NCI-H526 treated with DMSO at 0.1 percent for 48 hours (cell line): ENCODE results near the gene ROBO3.

Experiments
- DNase-seq: peaks from one replicate; lab custom pipeline; 2025; lab: John Stamatoyannopoulos, UW

The ROBO3 gene

GRCh38 chr11:124892146-124892545 lies 26.9 kb downstream of the ROBO3 start:
- DNase-seq: no peak

DNA sequence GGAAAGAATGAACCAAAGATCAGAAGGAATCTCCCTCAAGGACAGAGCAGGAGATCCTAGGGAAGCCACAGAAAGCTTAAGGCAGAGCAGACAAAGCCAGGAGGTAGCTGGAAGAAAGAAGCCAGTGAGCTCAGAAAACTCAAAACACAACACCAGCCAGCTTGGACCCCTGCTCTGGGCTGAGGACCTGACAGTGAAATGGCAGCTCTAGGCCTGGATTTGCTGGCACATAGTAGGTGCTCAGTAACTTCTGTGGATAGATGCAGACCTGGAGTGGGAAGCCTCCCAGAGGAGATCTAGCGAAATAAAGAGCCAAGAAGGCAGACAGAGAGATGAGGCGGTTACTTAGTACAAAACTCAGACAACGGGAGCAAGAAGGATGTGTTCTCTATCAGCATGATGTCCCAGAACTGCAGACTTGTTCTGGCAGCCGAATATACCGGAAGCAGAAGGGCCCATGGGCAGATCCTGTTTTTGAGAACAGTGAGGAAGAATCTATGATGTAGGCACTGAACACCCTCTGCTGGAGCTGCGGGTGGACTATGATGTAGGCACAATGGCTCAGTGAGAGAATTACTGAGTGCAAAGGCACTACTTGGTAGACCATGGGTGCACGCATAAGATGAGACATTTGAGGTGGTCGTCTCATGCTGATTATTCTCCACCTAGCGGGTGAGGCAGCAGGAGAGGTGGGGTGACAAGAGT lies 27.7 kb downstream of the ROBO3 start:
- DNase-seq: no peak

GRCh38 chr11:124893781-124894401 lies 28.7 kb downstream of the ROBO3 start:
- no peak for DNase-seq

GRCh38 chr11:124894606-124895430 lies 29.6 kb downstream of the ROBO3 start:
- no peak for DNase-seq

DNA sequence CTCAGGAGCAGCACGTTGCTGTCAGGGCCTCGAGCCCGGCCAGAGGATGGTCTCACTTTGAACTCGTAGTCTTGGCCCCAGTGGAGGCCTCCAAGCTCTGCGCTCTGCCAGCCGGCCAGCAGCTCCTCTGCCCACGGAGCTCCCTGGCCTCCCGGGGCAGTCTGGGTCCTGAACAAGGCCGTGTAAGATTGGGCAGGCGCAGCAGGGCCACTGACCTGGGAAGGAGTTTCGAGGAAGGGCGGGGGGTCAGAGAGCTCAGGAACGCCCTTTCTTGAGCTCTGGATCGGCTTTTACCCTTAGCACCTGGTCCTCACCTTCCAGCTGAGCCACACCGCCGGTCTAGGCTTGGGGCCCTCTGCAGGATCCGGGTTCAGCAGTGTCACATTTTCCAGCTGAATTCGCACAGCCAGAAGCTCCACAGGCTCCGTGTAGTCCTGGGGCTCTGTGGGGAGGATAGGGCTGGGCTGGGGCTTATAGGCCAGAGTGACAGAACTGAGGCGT lies 30.3 kb downstream of the ROBO3 start:
- no peak for DNase-seq

GRCh38 chr11:124896071-124896750 lies 31.0 kb downstream of the ROBO3 start:
- DNase-seq: no peak

DNA sequence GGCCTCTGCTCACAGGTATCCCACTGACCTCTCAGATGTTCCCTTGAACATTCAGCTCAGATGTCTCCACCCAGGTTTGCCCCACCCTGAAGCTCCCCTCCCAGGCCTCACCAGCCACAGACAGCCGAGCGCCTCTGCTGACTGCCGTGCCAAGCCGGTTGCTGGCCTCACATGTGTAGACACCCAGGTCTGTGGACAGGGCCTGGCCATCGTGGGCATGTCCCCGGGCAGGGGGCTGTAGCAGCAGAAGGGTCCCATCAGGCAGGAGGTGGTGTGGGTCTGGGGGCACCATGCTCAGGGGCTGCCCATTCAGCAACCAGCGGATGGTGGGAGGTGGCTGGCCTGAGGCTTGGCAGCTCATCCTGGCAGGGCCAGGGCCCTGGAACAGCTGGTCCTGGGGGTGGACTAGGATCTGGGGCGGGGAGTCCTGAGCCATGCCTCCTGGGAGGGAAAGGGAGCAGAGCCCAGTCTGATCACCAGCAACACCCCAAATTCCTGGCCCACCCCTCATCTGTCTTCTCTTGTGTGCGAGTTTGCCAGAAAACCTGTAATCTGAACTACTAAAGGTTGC lies 31.7 kb downstream of the ROBO3 start:
- no peak for DNase-seq

DNA sequence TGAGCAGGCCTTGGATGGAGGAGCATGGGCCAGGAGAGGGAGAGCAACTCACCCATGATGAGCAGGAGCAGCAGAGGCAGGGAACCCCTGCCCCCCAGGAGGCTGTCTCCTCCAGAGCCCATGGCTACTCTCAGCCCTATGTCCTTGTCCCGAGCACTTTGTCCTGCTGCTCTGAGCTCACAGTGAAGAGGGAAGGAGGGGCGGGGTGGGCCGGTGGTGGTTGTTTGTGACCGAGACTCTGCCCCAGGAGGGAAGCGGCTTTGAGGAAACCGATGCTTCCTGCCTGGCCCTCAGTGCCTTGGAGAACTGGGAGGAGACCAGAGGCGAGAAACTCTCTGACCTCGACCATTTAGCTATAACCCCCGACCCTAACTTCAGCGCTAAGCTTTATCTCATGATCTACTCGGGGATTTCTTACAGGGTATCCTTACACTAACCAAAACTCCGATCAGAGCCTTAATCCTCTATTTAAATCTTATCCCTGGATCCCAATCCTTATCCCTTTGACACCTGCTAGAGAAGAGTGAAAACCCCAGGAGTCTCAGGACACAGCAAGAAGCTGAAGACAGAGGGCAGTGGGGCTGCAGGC lies 32.5 kb downstream of the ROBO3 start, which contains the start of gene ROBO4:
TSS of gene ROBO4 (minus strand) at position 192 of the 589 bp plus-strand sequence. CDS start at position 122, 70 bp downstream.
- DNase-seq: no peak

GRCh38 chr11:124898263-124898680 lies 33.0 kb downstream of the ROBO3 start:
- no peak for DNase-seq

DNA sequence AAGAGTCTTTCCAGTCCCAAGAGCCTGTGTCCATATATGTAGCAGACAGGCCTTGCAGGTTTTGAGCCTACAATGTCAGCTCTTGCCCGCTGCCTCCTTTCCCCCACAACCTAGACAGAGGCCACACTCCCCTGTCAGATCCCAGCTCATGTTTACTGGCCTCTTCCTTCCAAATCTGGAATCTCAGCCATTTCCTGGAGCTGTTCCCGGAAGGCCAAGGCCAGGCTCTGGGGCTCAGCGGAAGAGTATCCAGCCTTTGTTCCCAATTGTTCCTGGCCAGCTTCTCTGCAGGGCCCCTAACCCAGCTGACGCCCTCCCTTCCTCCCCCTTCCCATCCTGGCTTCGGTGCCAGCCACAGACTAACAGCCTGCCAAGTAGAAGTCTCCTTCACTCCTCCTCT lies 33.5 kb downstream of the ROBO3 start:
- no peak for DNase-seq

GRCh38 chr11:124899383-124900145 lies 34.3 kb downstream of the ROBO3 start:
- no peak for DNase-seq

DNA sequence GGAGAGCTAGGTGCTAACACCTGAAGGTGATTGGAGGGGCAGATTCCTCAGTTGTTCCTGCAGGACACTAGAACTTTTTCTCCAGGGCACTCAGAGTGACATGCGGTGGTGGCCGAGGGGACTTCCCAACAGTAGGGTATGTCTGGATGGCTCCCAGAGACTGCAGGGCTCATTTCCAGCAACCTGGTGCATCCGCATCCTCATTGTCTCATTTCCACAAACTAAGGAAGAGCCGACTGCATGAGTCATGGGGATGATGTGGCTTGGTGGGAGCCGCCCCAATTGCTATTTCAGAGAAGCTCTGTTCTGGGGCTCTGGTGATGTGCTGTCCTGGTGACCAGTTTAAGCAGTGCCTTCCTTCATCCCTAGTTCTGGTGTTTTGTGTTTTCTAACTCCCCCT lies 35.2 kb downstream of the ROBO3 start:
- DNase-seq: no peak

DNA sequence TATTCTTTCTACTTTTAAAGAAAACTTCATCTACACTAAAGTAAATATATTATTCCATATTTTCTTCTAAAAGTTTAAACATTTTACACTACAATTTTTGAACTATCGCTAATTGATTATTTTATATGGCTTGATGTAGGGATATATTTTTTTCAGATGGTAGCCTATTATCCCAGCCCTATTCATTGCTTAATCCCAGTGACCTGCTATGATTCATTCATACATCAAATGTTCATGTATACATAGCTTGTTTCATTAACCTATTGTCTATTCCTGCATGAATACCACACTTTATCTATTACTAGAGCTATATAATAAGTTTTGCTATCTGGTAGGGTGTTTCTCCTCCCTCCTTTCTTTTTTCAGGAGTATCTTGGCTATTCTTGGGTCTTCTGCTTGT lies 37.4 kb downstream of the ROBO3 start:
- no peak for DNase-seq

DNA sequence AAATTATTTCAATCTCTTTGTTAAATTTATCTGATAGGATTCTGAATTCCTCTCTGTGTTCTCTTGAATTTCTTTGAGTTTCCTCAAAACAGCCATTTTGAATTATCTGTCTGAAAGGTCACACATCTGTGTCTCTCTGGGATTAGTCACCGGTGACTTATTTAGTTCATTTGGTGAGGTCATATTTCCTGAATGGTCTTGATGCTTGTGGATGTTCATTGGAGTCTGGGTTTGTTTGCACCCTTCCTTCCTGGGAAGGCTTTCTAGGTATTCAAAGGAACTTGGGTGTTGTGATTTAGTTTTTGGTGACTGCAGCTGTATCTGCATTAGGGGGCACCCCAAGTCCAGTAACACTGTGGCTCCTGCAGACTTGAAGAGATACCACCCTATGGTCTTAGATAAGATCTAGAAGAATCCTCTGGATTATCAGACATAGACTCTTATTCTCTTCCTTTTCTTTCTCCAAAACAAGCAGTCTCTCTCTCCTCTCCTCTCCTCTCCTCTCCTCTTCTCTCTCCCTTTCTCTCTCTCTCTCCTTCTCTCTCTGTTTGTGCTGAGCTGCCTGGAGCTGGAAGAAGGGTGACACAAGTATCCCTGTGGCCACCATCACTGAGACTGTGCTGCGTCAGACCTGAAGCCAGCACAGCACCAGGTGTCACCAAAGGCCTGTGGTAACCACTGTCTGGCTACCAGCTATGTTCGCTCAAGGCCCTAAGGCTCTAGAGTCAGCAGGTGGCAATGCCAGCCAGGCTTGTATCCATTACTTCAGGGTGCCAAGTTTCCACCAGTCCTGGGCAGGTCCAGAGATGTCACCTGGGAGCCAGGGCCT lies 50.5 kb downstream of the ROBO3 start:
- DNase-seq: no peak

DNA sequence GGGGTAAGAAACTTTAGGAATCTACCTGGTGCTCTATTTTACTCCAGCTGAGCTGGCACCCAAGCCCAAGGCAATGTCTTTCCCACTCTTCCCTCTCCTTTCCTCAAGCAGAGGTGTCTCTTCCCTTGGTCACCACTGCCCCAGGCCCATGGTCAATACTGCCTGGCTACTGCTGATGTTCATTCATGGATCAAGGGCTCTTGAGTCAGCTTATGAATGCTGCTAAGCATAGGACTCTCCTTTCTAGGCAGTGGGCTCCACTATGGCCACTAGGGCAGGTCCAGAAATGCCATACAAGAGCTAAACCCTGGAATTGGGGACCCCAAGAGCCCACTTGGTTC lies 51.1 kb downstream of the ROBO3 start:
- DNase-seq: no peak

- DNase-seq: no peak
These were observed 51.9 kb downstream of the ROBO3 start for GRCh38 chr11:124917115-124917637.

GRCh38 chr11:124918950-124919349 lies 53.7 kb downstream of the ROBO3 start, which contains the start of gene HEPN1:
TSS of gene HEPN1 (plus strand) at chr11:124919250.
- DNase-seq: no peak

DNA sequence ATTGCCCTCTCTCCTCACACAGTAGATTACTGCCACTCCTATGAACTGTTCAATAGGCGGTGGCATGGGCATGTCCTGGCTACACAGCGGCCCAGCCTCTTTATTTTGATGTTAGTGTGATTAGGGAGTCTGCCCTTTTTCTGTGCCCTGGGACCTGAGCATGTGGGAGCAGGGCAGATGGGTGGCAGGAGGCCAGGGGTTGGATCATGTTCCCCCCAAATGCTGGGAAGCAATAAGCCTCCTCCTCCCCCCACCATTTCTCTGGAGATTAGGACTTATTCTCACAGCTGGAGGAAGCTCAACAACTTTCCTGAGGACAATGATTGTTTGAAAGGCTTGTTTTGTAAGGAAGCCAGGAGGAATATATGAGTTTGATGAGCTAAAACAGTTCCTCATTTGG lies 54.7 kb downstream of the ROBO3 start:
- no peak for DNase-seq

DNA sequence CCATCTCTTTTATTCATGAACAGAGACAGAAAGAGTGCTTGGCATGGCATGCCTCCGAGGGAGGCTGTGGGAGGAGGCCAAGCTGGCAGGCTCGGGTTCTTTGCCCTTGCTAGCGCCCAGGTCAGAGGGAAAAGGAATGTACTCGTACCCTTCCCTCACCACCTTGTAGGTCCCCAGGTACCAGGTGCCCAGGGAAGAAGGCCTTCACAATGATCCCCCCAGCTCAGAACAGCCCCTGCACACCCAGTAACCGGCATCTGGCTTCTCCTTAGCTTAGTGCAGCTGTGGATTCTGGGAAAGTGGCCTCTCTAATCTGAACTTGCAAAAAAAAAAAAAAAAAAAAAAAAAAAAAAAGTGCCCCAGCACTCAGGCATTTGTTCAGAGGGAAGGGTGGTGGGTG lies 55.1 kb downstream of the ROBO3 start:
- DNase-seq: no peak
